OCI-LY7 (cell line): ENCODE measurements around the gene NAA25. TPM values are rescaled to one million over a fixed set of nuclear protein-coding genes. Genes with fewer than 3 reads are reported as not detected.

Source experiments
- BruUV-seq: library from RNA; stranded (reverse); fragments of 400-500 nt; replicated peaks from 2 replicates; lab custom pipeline; 2021; lab: Mats Ljungman, UMichigan
- CTCF ChIA-PET: fragments of 300-600 bp; sonication (Branson Sonifier 250); formaldehyde crosslinking; loops from one replicate; lab custom pipeline; 2022; ENCODE audit warnings: antibody characterized with exemption; ENCODE audit not compliant: unreplicated experiment; lab: Charles Lee
- POLR2A ChIA-PET: fragments of 300-600 bp; sonication (Branson Sonifier 250); formaldehyde crosslinking; loops from one replicate; lab custom pipeline; 2022; ENCODE audit warnings: antibody characterized with exemption; lab: Charles Lee
- DNase-seq: peaks from one replicate; pipeline ENCODE4 v3.0.0-alpha.2; 2015; ENCODE audit warnings: low spot score
- H2AFZ ChIP-seq: fragments of 200-600 bp; sonication (generic), shearing (Covaris generic); 2 replicates; pipeline ENCODE4 v1.6.1; 2014; ENCODE audit warnings: mild to moderate bottlenecking, antibody characterized with exemption, low read length, moderate library complexity
- H3K27ac ChIP-seq: fragments of 200-600 bp; sonication (generic); 2 replicates; pipeline ENCODE4 v1.5.1; 2014; ENCODE audit warnings: mixed run types, low read depth, mild to moderate bottlenecking, moderate library complexity, low read length, inconsistent platforms; ENCODE audit not compliant: poor library complexity, severe bottlenecking
- H3K36me3 ChIP-seq: fragments of 200-600 bp; sonication (generic); 2 replicates; pipeline ENCODE4 v1.6.1; 2014; ENCODE audit warnings: mild to moderate bottlenecking, antibody characterized with exemption, low read length, moderate library complexity, mixed read lengths; ENCODE audit not compliant: insufficient read depth
- H3K4me1 ChIP-seq: fragments of 200-600 bp; sonication (generic); 2 replicates; pipeline ENCODE4 v1.5.1; 2014; ENCODE audit warnings: mild to moderate bottlenecking, low read length; ENCODE audit not compliant: insufficient read depth, poor library complexity, severe bottlenecking
- H3K4me2 ChIP-seq: fragments of 200-600 bp; sonication (generic); 2 replicates; pipeline ENCODE4 v1.6.1; 2014; ENCODE audit warnings: mild to moderate bottlenecking, low read length
- H3K4me3 ChIP-seq: fragments of 200-600 bp; sonication (generic); 2 replicates; pipeline ENCODE4 v1.5.1; 2014; ENCODE audit warnings: mild to moderate bottlenecking, low read depth, low read length; ENCODE audit not compliant: poor library complexity, severe bottlenecking
- H3K79me2 ChIP-seq: fragments of 200-600 bp; sonication (generic); 2 replicates; pipeline ENCODE4 v1.6.1; 2016; ENCODE audit warnings: low read depth, mild to moderate bottlenecking, low read length, moderate library complexity, mixed read lengths; ENCODE audit not compliant: insufficient read depth
- H3K9me2 ChIP-seq: fragments of 200-600 bp; sonication (generic); 2 replicates; pipeline ENCODE4 v1.6.1; 2016; ENCODE audit warnings: mild to moderate bottlenecking, low read length, mixed read lengths; ENCODE audit not compliant: insufficient read depth
- H3K9me3 ChIP-seq: fragments of 200-600 bp; sonication (generic); 2 replicates; pipeline ENCODE4 v1.6.1; 2014; ENCODE audit warnings: mild to moderate bottlenecking, mixed run types, low read length, mixed read lengths
- H4K20me1 ChIP-seq: fragments of 200-600 bp; sonication (generic); 2 replicates; pipeline ENCODE4 v1.6.1; 2014; ENCODE audit warnings: mild to moderate bottlenecking, antibody characterized with exemption, low read length, moderate library complexity, mixed read lengths; ENCODE audit not compliant: insufficient read depth
- EZH2phosphoT487 ChIP-seq: fragments of 200-600 bp; sonication (generic); IDR thresholded peaks from 2 replicates; pipeline ENCODE4 v1.6.1; 2018; ENCODE audit warnings: low read depth, borderline replicate concordance, mild to moderate bottlenecking, mixed run types, antibody characterized with exemption, low read length, moderate library complexity, mixed read lengths
- intact Hi-C: fragments of 100-400 bp; cut with micrococcal nuclease; formaldehyde crosslinking; loops from one replicate; pipeline ENCODE4 v1.10.0; 2022; ENCODE audit not compliant: unreplicated experiment
- total RNA-seq, 2 experiments: library from RNA; depleted of rRNA in 1 of 2; stranded (reverse); fragments of >200 nt in 1 of 2; shearing (Covaris generic) in 1 of 2; gene quantifications; 2 replicates each; pipeline ENCODE4 v1.2.3, GENCODE V29; 2014 to 2022
- TF ChIP-seq, protein P1 (sequence below): fragments of 200-600 bp; sonication (generic); conservative IDR thresholded peaks from 2 replicates; pipeline ENCODE4 v1.5.1; 2014; ENCODE audit warnings: mild to moderate bottlenecking, antibody characterized with exemption, low read length, moderate library complexity, mixed read lengths

Gene NAA25
- total RNA-seq, 2 experiments from 2014 or later: 27.4 to 50.3 TPM

DNA sequence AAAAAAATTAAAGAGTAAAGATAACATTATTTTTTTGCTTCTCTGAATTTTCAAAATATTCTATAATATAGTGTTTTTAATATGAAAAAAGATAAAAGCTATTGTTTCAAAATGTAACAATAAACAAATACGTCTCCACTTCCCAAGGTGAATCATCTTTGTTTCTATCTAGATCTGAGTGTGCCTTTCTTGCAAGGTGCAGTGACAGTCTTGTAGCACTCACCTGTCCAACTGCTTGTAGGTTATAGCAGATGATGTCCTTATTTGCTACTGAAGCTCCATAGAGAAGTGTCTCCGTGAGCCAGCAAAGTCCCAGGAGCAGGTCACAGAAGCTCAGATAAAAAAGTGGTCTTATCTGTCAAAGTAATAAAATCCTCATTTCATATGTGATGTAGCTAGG lies 117.0 kb downstream of the NAA25 start:
- BruUV-seq: no TSS peak
- Histone ChIP-seq H3K36me3 (no peaks in the 10 kb centered on the region), H4K20me1 (peaks cover 13% of the 10 kb centered on the region; the same call in 1 of the 2 replicates), H3K9me2 (no peaks in the 10 kb centered on the region), H3K4me3 (no peak overlapping the region), H3K79me2 (no peaks in the 10 kb centered on the region), H2AFZ (no peak overlapping the region), H3K4me2 (no peak overlapping the region), H3K4me1 (peaks cover 19% of the 10 kb centered on the region), H3K27ac (no peak overlapping the region), H3K9me3 (no peaks in the 10 kb centered on the region)
- no peak for TF ChIP-seq EZH2phosphoT487
- TF ChIP-seq, protein P1, sequence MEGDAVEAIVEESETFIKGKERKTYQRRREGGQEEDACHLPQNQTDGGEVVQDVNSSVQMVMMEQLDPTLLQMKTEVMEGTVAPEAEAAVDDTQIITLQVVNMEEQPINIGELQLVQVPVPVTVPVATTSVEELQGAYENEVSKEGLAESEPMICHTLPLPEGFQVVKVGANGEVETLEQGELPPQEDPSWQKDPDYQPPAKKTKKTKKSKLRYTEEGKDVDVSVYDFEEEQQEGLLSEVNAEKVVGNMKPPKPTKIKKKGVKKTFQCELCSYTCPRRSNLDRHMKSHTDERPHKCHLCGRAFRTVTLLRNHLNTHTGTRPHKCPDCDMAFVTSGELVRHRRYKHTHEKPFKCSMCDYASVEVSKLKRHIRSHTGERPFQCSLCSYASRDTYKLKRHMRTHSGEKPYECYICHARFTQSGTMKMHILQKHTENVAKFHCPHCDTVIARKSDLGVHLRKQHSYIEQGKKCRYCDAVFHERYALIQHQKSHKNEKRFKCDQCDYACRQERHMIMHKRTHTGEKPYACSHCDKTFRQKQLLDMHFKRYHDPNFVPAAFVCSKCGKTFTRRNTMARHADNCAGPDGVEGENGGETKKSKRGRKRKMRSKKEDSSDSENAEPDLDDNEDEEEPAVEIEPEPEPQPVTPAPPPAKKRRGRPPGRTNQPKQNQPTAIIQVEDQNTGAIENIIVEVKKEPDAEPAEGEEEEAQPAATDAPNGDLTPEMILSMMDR: no peak
- ChIA-PET CTCF (no interaction called here), POLR2A (no interaction called here)
- no peak for DNase-seq
- intact Hi-C loops: no loop called here

DNA sequence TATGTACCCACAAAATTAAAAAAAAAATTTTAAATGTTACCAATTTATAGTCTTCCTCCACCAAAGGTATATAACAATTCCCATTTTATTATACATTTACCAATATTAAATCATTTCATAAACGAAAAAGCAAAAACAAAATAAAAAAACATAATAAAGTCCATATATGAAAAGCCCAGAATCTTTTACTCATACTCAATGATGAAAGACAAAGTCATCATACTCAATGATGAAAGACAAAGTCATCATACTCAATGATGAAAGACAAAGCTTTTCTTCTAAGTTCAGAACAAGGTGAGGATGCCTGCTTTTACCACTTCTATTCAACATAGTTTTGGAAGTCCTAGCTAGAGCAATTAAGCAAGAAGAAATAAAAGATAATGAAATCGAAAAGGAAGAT lies 123.8 kb downstream of the NAA25 start:
- POLR2A ChIA-PET: interaction anchor here (0.6 kb wide), 1 partner anchor 116 kb away, joined by 3 read pairs; no protein-coding TSS in a partner anchor

DNA sequence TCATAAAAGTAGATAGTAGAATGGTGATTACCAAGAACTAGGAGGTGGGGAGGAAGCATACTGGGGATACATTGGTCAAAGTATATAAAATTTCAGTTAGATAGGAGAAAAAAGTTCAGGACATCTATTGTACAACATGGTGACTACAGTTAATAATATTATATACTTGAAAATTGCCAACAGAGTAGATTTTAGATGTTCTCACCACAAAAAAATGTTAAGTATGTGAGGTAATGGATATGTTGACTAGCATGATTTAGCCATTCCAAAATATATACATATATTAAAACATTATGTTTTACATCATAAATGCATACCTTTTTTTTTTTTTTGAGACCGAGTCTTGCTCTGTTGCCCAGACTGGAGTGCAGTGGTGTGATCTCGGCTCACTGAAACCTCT lies 126.6 kb downstream of the NAA25 start:
- Histone ChIP-seq H2AFZ (no peak overlapping the region), H3K27ac (no peak overlapping the region), H3K4me3 (no peak overlapping the region), H3K79me2 (no peaks in the 10 kb centered on the region), H3K4me1 (no peaks in the 10 kb centered on the region), H3K9me2 (no peaks in the 10 kb centered on the region), H4K20me1 (no peaks in the 10 kb centered on the region), H3K36me3 (no peaks in the 10 kb centered on the region), H3K4me2 (no peak overlapping the region), H3K9me3 (no peaks in the 10 kb centered on the region)
- DNase-seq: no peak
- no peak for TF ChIP-seq EZH2phosphoT487
- TF ChIP-seq, protein P1: no peak
- intact Hi-C loops: no loop called here
- CTCF ChIA-PET: no interaction called here
- BruUV-seq: no TSS peak
- POLR2A ChIA-PET: no interaction called here

More for the DNA sequence above, 123.8 kb downstream of the NAA25 start:
- TF ChIP-seq, protein P1: no peak
- TF ChIP-seq EZH2phosphoT487: no peak
- no peaks in the 10 kb centered on the region for H3K4me1 ChIP-seq
- no peak overlapping the region for H3K27ac ChIP-seq
- no peak overlapping the region for H3K4me3 ChIP-seq
- intact Hi-C loops: no loop called here
- DNase-seq: no peak
- H4K20me1 ChIP-seq: no peaks in the 10 kb centered on the region
- H3K9me2 ChIP-seq: no peaks in the 10 kb centered on the region
- no peaks in the 10 kb centered on the region for H3K79me2 ChIP-seq
- no peaks in the 10 kb centered on the region for H3K9me3 ChIP-seq
- no TSS peak for BruUV-seq
- H3K36me3 ChIP-seq: no peaks in the 10 kb centered on the region
- CTCF ChIA-PET: no interaction called here
- H2AFZ ChIP-seq: no peak overlapping the region
- H3K4me2 ChIP-seq: no peak overlapping the region
